Right atrium auricular region (tissue), 2 donors: ENCODE data around the gene NTRK3. TPM values are rescaled to one million over a fixed set of nuclear protein-coding genes. Genes with fewer than 3 reads are reported as not detected.

Source experiments
- DNase-seq: peaks from one replicate; pipeline ENCODE4 v3.0.0-alpha.2; 2019; ENCODE audit warnings: low spot score
- H3K27ac ChIP-seq, 2 donors: fragments of 200-600 bp; sonication (generic); 1 replicate in 1 of 2; 2 replicates in 1 of 2; pipeline ENCODE4 v1.5.1; 2016 to 2019
- H3K27me3 ChIP-seq, 2 donors: fragments of 200-600 bp; sonication (generic); one replicate each; pipeline versions ENCODE4 v1.5.1 to v1.6.0; 2017 to 2019
- H3K36me3 ChIP-seq: fragments of 200-600 bp; sonication (generic); one replicate; pipeline ENCODE4 v1.5.1; 2016
- H3K4me1 ChIP-seq, 2 donors: fragments of 200-600 bp; sonication (generic); one replicate each; pipeline versions ENCODE4 v1.5.1 to v1.6.0; 2017 to 2019
- H3K4me3 ChIP-seq, 2 donors: fragments of 200-600 bp; sonication (generic); 1 replicate in 1 of 2; 2 replicates in 1 of 2; pipeline ENCODE4 v1.5.1; 2017 to 2019; ENCODE audit warnings: mild to moderate bottlenecking in 1 of 2, moderate library complexity in 1 of 2
- H3K9me3 ChIP-seq, 2 donors: fragments of 200-600 bp; sonication (generic); one replicate each; pipeline ENCODE4 v1.5.1; 2019
- total RNA-seq, 2 donors: library from RNA; depleted of rRNA; stranded (reverse); fragments of >200 nt; gene quantifications; one replicate each; pipeline ENCODE4 v1.1.0, GENCODE V29; 2016
- TF ChIP-seq, protein P1 (sequence below), 2 donors: fragments of 200-600 bp; sonication (generic); IDR thresholded peaks; one replicate each; pipeline ENCODE4 v1.5.1; 2019; ENCODE audit warnings: antibody characterized with exemption in 2 of 2

Gene NTRK3
- total RNA-seq, 2 donors from 2014 or later, result 1.5 to 4.5 TPM

DNA sequence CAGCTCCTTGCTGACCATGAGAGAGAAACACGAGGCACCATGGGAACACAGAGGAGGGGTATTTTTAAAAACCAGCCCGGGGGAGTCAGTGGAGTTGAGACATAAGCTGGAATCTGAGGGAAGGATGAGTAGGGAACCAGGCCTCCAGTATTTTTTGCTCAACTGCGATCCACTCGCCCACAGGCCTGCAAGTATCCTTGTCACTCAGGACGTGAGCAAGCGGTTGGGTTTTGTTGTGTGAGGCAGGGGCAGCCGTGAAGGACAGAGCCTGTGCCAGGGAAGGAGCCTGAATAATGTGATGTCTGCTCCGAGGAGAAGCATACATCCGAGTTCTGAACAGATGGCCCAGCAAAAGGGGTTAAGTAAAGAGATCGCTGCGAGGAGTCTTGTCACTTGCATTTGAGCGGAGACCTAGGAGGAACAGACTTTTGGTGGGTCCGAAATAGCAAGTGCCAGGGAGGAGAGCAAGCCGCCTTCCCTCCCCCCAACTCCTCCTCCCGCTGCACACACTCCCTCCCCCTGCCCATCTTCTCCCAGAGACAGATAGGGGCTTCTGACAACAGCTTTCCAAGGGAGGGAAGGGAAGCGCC is 20.4 kb upstream of the NTRK3 start:
- Histone ChIP-seq H3K27me3 (no peaks in the 10 kb centered on the region), H3K4me3 (no peak overlapping the region), H3K36me3 (no peaks in the 10 kb centered on the region)

DNA sequence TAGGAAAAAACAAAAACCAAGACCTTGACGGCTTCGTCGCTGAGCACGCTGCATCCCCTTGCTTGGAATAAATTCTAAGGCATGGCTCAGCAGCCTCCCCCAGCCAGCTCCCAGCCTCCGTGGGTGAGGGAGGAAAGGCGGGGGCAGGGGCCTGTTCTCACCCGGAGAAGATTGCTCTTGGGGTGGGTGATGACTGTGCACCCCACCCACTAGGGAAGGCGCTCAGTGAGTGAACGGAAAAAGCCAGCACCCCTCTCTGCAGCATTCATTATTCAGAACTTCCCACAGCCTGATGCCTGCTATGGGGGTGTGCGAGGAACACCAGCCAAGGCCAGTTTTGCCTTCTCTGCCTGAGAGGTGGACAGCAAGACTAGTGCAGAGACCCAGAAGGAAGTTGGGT is 19.3 kb upstream of the NTRK3 start:
- H3K27ac ChIP-seq, result no peak overlapping the region
- peaks cover 0 to 5% of the 10 kb centered on the region in 2 donors for H3K9me3 ChIP-seq
- H3K4me3 ChIP-seq, result no peak overlapping the region
- no peaks in the 10 kb centered on the region for H3K36me3 ChIP-seq
- DNase-seq, result no peak
- H3K27me3 ChIP-seq, result no peaks in the 10 kb centered on the region
- no peaks in the 10 kb centered on the region for H3K4me1 ChIP-seq
- TF ChIP-seq, protein P1, sequence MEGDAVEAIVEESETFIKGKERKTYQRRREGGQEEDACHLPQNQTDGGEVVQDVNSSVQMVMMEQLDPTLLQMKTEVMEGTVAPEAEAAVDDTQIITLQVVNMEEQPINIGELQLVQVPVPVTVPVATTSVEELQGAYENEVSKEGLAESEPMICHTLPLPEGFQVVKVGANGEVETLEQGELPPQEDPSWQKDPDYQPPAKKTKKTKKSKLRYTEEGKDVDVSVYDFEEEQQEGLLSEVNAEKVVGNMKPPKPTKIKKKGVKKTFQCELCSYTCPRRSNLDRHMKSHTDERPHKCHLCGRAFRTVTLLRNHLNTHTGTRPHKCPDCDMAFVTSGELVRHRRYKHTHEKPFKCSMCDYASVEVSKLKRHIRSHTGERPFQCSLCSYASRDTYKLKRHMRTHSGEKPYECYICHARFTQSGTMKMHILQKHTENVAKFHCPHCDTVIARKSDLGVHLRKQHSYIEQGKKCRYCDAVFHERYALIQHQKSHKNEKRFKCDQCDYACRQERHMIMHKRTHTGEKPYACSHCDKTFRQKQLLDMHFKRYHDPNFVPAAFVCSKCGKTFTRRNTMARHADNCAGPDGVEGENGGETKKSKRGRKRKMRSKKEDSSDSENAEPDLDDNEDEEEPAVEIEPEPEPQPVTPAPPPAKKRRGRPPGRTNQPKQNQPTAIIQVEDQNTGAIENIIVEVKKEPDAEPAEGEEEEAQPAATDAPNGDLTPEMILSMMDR (IDR thresholded peaks at IDR 0.05), result no peak

More for the DNA sequence above, 20.4 kb upstream of the NTRK3 start:
- H3K9me3 ChIP-seq, result peaks cover 0 to 5% of the 10 kb centered on the region in 2 donors
- TF ChIP-seq, protein P1 (IDR thresholded peaks at IDR 0.05), result no peak
- H3K4me1 ChIP-seq, result no peaks in the 10 kb centered on the region
- no peak for DNase-seq
- H3K27ac ChIP-seq, result no peak overlapping the region

DNA sequence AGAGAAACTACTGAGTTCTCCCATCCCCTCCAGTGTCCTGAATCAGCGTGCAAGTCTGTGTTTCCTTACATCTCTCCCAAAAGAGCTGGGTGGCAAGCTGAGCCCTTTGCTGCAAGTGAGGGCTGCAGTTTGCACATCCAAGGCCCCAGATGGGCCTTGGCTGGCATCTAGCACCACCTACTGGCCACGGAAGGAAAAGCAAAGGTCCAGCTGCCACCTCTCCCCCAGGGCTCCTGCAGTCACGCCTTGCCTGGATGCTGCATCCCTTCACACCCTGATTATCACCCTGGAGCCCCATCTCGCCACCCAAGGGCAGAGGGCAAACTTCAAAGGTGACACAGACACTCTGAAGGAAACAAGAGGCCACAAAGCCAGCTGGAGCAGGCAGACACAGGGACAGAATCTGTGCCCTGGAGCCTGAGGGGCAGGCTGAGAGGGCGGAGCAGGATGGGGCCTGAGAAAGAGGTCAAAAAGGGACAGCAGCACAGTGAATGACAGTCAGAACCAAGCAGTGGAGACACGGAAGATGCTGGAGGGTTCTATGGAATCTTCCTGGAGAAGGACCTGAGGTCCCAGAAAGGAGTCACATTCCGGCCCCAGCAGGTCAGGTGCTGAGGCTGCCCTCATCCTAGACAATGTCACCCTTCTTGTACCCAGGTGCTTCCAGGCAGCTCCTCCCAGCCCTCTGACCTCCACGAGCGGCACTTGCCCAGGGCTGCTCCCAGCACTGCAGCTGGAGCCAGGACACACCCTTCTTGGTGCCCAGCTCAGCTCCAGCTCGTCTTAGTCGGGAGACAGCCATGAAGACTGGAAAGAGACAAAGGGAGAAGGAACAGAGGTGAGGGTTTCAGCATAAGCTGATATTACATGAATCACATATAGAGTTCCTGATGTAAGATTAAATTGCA is 18.3 kb upstream of the NTRK3 start:
- TF ChIP-seq, protein P1 (IDR thresholded peaks at IDR 0.05), result peak; percentile 64 to 92
- DNase-seq, result no peak

DNA sequence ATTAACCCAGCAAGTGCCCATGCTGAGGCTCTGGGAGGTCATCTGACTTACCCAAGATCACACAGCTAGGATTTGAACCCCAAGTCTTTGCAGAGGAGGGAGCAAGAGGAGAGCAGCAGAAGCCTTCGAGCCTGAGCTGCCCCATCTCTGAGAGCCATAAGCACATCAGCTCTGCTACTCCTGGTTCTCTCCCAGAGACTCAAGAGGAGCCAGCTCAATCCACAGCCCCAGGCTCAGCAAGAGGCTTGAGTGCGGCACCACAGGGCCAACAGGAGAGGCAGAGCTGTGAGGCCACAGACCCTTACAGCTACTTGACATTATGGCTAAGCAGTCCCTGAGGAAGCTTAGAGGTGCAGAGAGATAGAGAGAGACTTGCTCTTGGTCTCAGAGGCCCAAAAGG is 15.9 kb upstream of the NTRK3 start:
- no peaks in the 10 kb centered on the region for H3K36me3 ChIP-seq
- TF ChIP-seq, protein P1 (IDR thresholded peaks at IDR 0.05), result no peak
- H3K9me3 ChIP-seq, result no peaks in the 10 kb centered on the region
- no peak overlapping the region for H3K4me3 ChIP-seq
- H3K4me1 ChIP-seq, result no peaks in the 10 kb centered on the region
- DNase-seq, result no peak
- no peak overlapping the region for H3K27ac ChIP-seq
- no peaks in the 10 kb centered on the region for H3K27me3 ChIP-seq

More for the DNA sequence above, 18.3 kb upstream of the NTRK3 start:
- Histone ChIP-seq H3K4me1 (no peaks in the 10 kb centered on the region), H3K27ac (no peak overlapping the region), H3K36me3 (no peaks in the 10 kb centered on the region), H3K4me3 (no peak overlapping the region), H3K9me3 (peaks cover 0 to 3% of the 10 kb centered on the region in 2 donors), H3K27me3 (no peaks in the 10 kb centered on the region)

DNA sequence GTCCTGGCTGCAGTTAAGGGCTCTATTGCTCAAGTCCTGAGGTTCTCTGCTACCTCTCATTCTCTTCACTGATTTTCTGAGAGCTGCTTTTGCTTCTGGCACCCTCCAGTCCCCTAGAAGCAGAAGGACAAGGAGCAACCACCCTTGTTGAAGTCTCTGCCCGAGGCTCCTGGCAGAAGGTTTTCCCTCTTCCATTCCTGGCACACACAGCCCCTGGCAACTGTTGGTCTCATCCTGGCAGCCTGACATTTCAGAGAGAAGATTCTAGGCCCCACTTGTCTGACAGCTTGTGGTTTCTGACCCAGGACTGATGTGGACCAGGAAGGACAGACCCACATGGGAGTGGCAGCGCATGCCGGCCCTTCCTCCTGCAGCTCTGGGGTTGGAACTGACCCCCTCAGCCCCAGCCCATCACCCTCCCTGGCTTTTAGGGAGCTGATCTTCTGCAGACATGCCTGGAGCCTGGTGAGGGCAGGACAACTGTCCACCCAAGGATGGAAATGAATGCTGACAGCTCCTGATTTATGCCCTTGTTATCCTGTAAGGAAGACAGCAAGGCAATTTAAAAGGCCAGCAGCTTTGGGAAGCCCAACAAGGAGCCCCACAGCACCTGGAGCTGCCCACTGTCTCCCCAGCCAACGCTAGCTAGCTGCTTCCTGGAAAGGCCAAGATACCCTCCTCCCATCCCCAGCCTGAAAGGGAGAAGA is 13.0 kb upstream of the NTRK3 start:
- no peak overlapping the region for H3K27ac ChIP-seq
- TF ChIP-seq, protein P1 (IDR thresholded peaks at IDR 0.05), result no peak
- H3K4me1 ChIP-seq, result no peaks in the 10 kb centered on the region
- H3K9me3 ChIP-seq, result no peaks in the 10 kb centered on the region
- no peaks in the 10 kb centered on the region for H3K36me3 ChIP-seq
- H3K4me3 ChIP-seq, result no peak overlapping the region
- H3K27me3 ChIP-seq, result no peaks in the 10 kb centered on the region
- DNase-seq, result no peak
